WTC11 (cell line): Measurements from ENCODE around the gene FAM131C. TPM values are rescaled to one million over a fixed set of nuclear protein-coding genes. Genes with fewer than 3 reads are reported as not detected.

Experiments used
- ATAC-seq: fragments of 200-7000 bp; cut with Tn5 transposase; 2 replicates; pipeline ENCODE4 v1.10.0; 2021; ENCODE audit warnings: mild to moderate bottlenecking, moderate library complexity
- CTCF ChIA-PET: fragments of 300-600 bp; sonication (Branson Sonifier 250); formaldehyde crosslinking; loops from one replicate; lab custom pipeline; 2021; ENCODE audit warnings: antibody characterized with exemption; lab: Charles Lee
- POLR2A ChIA-PET: fragments of 350-600 bp; sonication (Branson Sonifier 250); formaldehyde crosslinking; loops from one replicate; lab custom pipeline; 2021; ENCODE audit warnings: antibody characterized with exemption; lab: Charles Lee
- DNase-seq: peaks from one replicate; pipeline ENCODE4 v3.0.0; 2021; ENCODE audit warnings: low spot score
- H3K27ac Mint-ChIP-seq: 2 replicates; pipeline ENCODE4 v1.8.0; 2021; ENCODE audit warnings: mixed read lengths
- H3K27me3 Mint-ChIP-seq: 2 replicates; pipeline ENCODE4 v1.8.0; 2021; ENCODE audit warnings: low read depth, mild to moderate bottlenecking, moderate library complexity, mixed read lengths
- H3K36me3 Mint-ChIP-seq: 2 replicates; pipeline ENCODE4 v1.8.0; 2021; ENCODE audit warnings: mixed read lengths
- H3K4me1 Mint-ChIP-seq: 2 replicates; pipeline ENCODE4 v1.8.0; 2022; ENCODE audit warnings: mixed read lengths
- H3K4me3 Mint-ChIP-seq: 2 replicates; pipeline ENCODE4 v1.8.0; 2021; ENCODE audit warnings: mild to moderate bottlenecking, moderate library complexity, mixed read lengths
- H3K9me3 Mint-ChIP-seq: 2 replicates; pipeline ENCODE4 v1.8.0; 2021; ENCODE audit warnings: mixed read lengths
- E2F5 ChIP-seq: sonication (generic); formaldehyde crosslinking; IDR thresholded peaks from 2 replicates; pipeline ENCODE4 v1.8.1; 2022; ENCODE audit warnings: mild to moderate bottlenecking, moderate library complexity, missing genetic modification reagents
- FOXJ3 ChIP-seq: sonication (generic); formaldehyde crosslinking; IDR thresholded peaks from 2 replicates; pipeline ENCODE4 v1.9.0; 2021; ENCODE audit warnings: missing genetic modification reagents, mild to moderate bottlenecking, borderline replicate concordance
- MLX ChIP-seq: sonication (generic); formaldehyde crosslinking; IDR thresholded peaks from 2 replicates; pipeline ENCODE4 v1.8.1; 2023; ENCODE audit warnings: mild to moderate bottlenecking, missing genetic modification reagents, moderate library complexity
- NR1H2 ChIP-seq: sonication (generic); formaldehyde crosslinking; IDR thresholded peaks from 2 replicates; pipeline ENCODE4 v1.9.0; 2021; ENCODE audit warnings: mild to moderate bottlenecking, moderate library complexity, missing genetic modification reagents
- NR2C2 ChIP-seq: sonication (generic); formaldehyde crosslinking; IDR thresholded peaks from 2 replicates; pipeline ENCODE4 v1.8.0; 2022; ENCODE audit warnings: mild to moderate bottlenecking, missing genetic modification reagents
- OVOL2 ChIP-seq: fragments of 250-450 bp; sonication (Bioruptor Pico); IDR thresholded peaks from 2 replicates; pipeline ENCODE4 v1.9.0; 2021; ENCODE audit warnings: mild to moderate bottlenecking, borderline replicate concordance
- RORB ChIP-seq: fragments of 250-450 bp; sonication (Bioruptor Pico); IDR thresholded peaks from 2 replicates; pipeline ENCODE4 v1.9.0; 2021; ENCODE audit warnings: mild to moderate bottlenecking
- SMAD3 ChIP-seq: sonication (generic); formaldehyde crosslinking; IDR thresholded peaks from 2 replicates; pipeline ENCODE4 v1.8.0; 2022; ENCODE audit warnings: missing genetic modification reagents, mild to moderate bottlenecking, borderline replicate concordance
- SP1 ChIP-seq: sonication (generic); formaldehyde crosslinking; conservative IDR thresholded peaks from 2 replicates; pipeline ENCODE4 v1.8.1; 2022; ENCODE audit warnings: missing genetic modification reagents
- ZBTB21 ChIP-seq: sonication (generic); formaldehyde crosslinking; IDR thresholded peaks from 2 replicates; pipeline ENCODE4 v1.8.1; 2023; ENCODE audit warnings: mild to moderate bottlenecking, missing genetic modification reagents, borderline replicate concordance
- ZBTB43 ChIP-seq: sonication (generic); formaldehyde crosslinking; IDR thresholded peaks from 2 replicates; pipeline ENCODE4 v1.8.1; 2023; ENCODE audit warnings: mild to moderate bottlenecking, missing genetic modification reagents
- ZNF121 ChIP-seq: sonication (generic); formaldehyde crosslinking; IDR thresholded peaks from 2 replicates; pipeline ENCODE4 v1.8.0; 2023; ENCODE audit warnings: missing genetic modification reagents
- ZNF232 ChIP-seq: sonication (generic); formaldehyde crosslinking; IDR thresholded peaks from 2 replicates; pipeline ENCODE4 v1.8.0; 2022; ENCODE audit warnings: mild to moderate bottlenecking, missing genetic modification reagents
- ZNF263 ChIP-seq: sonication (generic); formaldehyde crosslinking; IDR thresholded peaks from 2 replicates; pipeline ENCODE4 v1.8.1; 2022; ENCODE audit warnings: low read depth, mild to moderate bottlenecking, moderate library complexity, missing genetic modification reagents
- ZNF396 ChIP-seq: fragments of 250-450 bp; sonication (Bioruptor Pico); IDR thresholded peaks from 2 replicates; pipeline ENCODE4 v1.8.0; 2021; ENCODE audit warnings: mild to moderate bottlenecking, moderate library complexity, borderline replicate concordance
- total RNA-seq: library from RNA; stranded (reverse); gene quantifications from 3 replicates; pipeline ENCODE4 v1.2.3, GENCODE V29; 2021
- TF ChIP-seq, protein P1 (sequence below): sonication (generic); formaldehyde crosslinking; IDR thresholded peaks from 2 replicates; pipeline ENCODE4 v1.8.1; 2023; ENCODE audit warnings: mild to moderate bottlenecking, missing genetic modification reagents
- TF ChIP-seq, protein P2 (sequence below): fragments of 200-600 bp; IDR thresholded peaks from 2 replicates; pipeline ENCODE4 v1.8.0; 2022; ENCODE audit warnings: antibody characterized with exemption
- TF ChIP-seq, protein P3 (sequence below): sonication (generic); formaldehyde crosslinking; IDR thresholded peaks from 2 replicates; pipeline ENCODE4 v1.8.1; 2022; ENCODE audit warnings: missing genetic modification reagents, borderline replicate concordance

Gene FAM131C
- total RNA-seq, 1 experiment from 2014 or later: 1.4 TPM

GRCh38 chr1:16090076-16090826, 16.8 kb upstream of the FAM131C start:
- no peak for TF ChIP-seq SP1 (CRISPR knock-in tag)
- TF ChIP-seq RORB (CRISPR knock-in tag): no peak
- no peak for TF ChIP-seq ZBTB43 (CRISPR knock-in tag)
- TF ChIP-seq ZBTB21 (CRISPR knock-in tag): no peak
- TF ChIP-seq SMAD3 (CRISPR knock-in tag): no peak
- TF ChIP-seq, protein P1, sequence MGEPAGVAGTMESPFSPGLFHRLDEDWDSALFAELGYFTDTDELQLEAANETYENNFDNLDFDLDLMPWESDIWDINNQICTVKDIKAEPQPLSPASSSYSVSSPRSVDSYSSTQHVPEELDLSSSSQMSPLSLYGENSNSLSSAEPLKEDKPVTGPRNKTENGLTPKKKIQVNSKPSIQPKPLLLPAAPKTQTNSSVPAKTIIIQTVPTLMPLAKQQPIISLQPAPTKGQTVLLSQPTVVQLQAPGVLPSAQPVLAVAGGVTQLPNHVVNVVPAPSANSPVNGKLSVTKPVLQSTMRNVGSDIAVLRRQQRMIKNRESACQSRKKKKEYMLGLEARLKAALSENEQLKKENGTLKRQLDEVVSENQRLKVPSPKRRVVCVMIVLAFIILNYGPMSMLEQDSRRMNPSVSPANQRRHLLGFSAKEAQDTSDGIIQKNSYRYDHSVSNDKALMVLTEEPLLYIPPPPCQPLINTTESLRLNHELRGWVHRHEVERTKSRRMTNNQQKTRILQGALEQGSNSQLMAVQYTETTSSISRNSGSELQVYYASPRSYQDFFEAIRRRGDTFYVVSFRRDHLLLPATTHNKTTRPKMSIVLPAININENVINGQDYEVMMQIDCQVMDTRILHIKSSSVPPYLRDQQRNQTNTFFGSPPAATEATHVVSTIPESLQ (CRISPR knock-in tag): no peak
- TF ChIP-seq, protein P2, sequence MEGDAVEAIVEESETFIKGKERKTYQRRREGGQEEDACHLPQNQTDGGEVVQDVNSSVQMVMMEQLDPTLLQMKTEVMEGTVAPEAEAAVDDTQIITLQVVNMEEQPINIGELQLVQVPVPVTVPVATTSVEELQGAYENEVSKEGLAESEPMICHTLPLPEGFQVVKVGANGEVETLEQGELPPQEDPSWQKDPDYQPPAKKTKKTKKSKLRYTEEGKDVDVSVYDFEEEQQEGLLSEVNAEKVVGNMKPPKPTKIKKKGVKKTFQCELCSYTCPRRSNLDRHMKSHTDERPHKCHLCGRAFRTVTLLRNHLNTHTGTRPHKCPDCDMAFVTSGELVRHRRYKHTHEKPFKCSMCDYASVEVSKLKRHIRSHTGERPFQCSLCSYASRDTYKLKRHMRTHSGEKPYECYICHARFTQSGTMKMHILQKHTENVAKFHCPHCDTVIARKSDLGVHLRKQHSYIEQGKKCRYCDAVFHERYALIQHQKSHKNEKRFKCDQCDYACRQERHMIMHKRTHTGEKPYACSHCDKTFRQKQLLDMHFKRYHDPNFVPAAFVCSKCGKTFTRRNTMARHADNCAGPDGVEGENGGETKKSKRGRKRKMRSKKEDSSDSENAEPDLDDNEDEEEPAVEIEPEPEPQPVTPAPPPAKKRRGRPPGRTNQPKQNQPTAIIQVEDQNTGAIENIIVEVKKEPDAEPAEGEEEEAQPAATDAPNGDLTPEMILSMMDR: no peak
- no peak for TF ChIP-seq NR1H2 (CRISPR knock-in tag)
- TF ChIP-seq MLX: no peak
- no peak for TF ChIP-seq E2F5 (CRISPR knock-in tag)
- TF ChIP-seq, all 79 proteins: peak for 0
- H3K4me1 Mint-ChIP-seq: peaks cover 13% of the 10 kb centered on the region; the same call in 1 of the 2 replicates
- no peaks in the 10 kb centered on the region for H3K27me3 Mint-ChIP-seq
- CTCF ChIA-PET: interaction anchor here (4.7 kb wide), 1 partner anchor 8 kb away, joined by 50 read pairs; no protein-coding TSS in a partner anchor
- no peaks in the 10 kb centered on the region for H3K36me3 Mint-ChIP-seq
- H3K27ac Mint-ChIP-seq: no peak overlapping the region
- no peak for DNase-seq
- no peak for ATAC-seq
- no peak overlapping the region for H3K4me3 Mint-ChIP-seq
- POLR2A ChIA-PET: no interaction called here
- no peaks in the 10 kb centered on the region for H3K9me3 Mint-ChIP-seq

DNA sequence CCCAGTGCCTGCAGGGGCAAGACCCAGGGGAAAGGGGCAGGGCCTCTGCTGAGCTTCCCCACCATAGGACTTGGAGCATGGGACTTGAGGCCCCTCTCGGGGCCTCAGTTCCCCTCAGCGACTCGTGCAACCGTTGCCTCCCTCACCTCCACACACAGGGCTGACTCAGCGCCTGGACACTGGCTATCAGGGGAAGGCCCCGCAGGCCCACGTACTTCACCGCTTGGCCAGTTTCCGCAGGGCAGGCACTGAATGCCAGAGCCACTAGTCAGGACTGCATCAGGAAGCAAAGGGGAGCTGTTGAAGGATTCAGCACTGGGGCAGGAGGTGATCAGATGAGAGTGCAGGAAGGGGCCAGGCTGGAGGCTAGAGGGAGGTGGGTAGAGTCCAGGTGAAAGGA, 15.5 kb upstream of the FAM131C start:
- no peaks in the 10 kb centered on the region for H3K9me3 Mint-ChIP-seq
- 0 out of 2 replicates have a peak overlapping the region, but pooled peaks have one; percentile 68 for H3K27ac Mint-ChIP-seq
- DNase-seq: no peak
- peaks cover 11% of the 10 kb centered on the region; the same call in 1 of the 2 replicates for H3K4me1 Mint-ChIP-seq
- no peak overlapping the region for H3K4me3 Mint-ChIP-seq
- POLR2A ChIA-PET: interaction anchor here (0.8 to 0.9 kb wide), 2 partner anchors 67 to 117 kb away, joined by 3 read pairs; partner anchors contain the start of gene EPHA2
- peak; percentile 75; the same call in 1 of the 2 replicates for TF ChIP-seq ZNF121 (CRISPR knock-in tag)
- TF ChIP-seq FOXJ3 (CRISPR knock-in tag): no peak
- CTCF ChIA-PET: interaction anchor here (0.9 to 1.8 kb wide), 2 partner anchors 10 to 37 kb away, joined by 3 to 7 read pairs; no protein-coding TSS in a partner anchor
- no peak for ATAC-seq
- H3K27me3 Mint-ChIP-seq: no peaks in the 10 kb centered on the region
- no peaks in the 10 kb centered on the region for H3K36me3 Mint-ChIP-seq

- H3K4me3 Mint-ChIP-seq: no peak overlapping the region
- ChIA-PET CTCF (interaction anchor here (1.5 to 1.8 kb wide), 2 partner anchors 10 to 156 kb away, joined by 3 to 7 read pairs; no protein-coding TSS in a partner anchor), POLR2A (interaction anchor here (0.7 to 0.9 kb wide), 3 partner anchors 25 to 117 kb away, joined by 3 read pairs; partner anchors contain the start of gene EPHA2)
- no peak overlapping the region for H3K27ac Mint-ChIP-seq
- ATAC-seq (no peak), DNase-seq (no peak)
- H3K27me3 Mint-ChIP-seq: no peaks in the 10 kb centered on the region
- H3K36me3 Mint-ChIP-seq: no peaks in the 10 kb centered on the region
- peaks cover 7% of the 10 kb centered on the region; the same call in 1 of the 2 replicates for H3K4me1 Mint-ChIP-seq
- no peaks in the 10 kb centered on the region for H3K9me3 Mint-ChIP-seq
- no peak for TF ChIP-seq NR2C2 (CRISPR knock-in tag)
- TF ChIP-seq OVOL2: no peak
- TF ChIP-seq, protein P3, sequence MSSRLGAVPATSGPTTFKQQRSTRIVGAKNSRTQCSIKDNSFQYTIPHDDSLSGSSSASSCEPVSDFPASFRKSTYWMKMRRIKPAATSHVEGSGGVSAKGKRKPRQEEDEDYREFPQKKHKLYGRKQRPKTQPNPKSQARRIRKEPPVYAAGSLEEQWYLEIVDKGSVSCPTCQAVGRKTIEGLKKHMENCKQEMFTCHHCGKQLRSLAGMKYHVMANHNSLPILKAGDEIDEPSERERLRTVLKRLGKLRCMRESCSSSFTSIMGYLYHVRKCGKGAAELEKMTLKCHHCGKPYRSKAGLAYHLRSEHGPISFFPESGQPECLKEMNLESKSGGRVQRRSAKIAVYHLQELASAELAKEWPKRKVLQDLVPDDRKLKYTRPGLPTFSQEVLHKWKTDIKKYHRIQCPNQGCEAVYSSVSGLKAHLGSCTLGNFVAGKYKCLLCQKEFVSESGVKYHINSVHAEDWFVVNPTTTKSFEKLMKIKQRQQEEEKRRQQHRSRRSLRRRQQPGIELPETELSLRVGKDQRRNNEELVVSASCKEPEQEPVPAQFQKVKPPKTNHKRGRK: no peak
- no peak for TF ChIP-seq MLX
- no peak for TF ChIP-seq ZNF232 (CRISPR knock-in tag)
- no peak for TF ChIP-seq ZNF396
- TF ChIP-seq ZNF263 (CRISPR knock-in tag): no peak
- TF ChIP-seq FOXJ3 (CRISPR knock-in tag): no peak
Observed at GRCh38 chr1:16088351-16088911, 15.0 kb upstream of the FAM131C start.
